ENCODE data around the gene PIH1D2.
"Not testable (repeated sequence)": the region's sequence is repeated elsewhere in the genome, so short reads cannot be mapped to it uniquely, and the experiment has no call there.

GRCh38 chr11:112048256-112048655 lies 25.6 kb downstream of the PIH1D2 start:
- TF ChIP-seq, protein P1, sequence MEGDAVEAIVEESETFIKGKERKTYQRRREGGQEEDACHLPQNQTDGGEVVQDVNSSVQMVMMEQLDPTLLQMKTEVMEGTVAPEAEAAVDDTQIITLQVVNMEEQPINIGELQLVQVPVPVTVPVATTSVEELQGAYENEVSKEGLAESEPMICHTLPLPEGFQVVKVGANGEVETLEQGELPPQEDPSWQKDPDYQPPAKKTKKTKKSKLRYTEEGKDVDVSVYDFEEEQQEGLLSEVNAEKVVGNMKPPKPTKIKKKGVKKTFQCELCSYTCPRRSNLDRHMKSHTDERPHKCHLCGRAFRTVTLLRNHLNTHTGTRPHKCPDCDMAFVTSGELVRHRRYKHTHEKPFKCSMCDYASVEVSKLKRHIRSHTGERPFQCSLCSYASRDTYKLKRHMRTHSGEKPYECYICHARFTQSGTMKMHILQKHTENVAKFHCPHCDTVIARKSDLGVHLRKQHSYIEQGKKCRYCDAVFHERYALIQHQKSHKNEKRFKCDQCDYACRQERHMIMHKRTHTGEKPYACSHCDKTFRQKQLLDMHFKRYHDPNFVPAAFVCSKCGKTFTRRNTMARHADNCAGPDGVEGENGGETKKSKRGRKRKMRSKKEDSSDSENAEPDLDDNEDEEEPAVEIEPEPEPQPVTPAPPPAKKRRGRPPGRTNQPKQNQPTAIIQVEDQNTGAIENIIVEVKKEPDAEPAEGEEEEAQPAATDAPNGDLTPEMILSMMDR (IDR thresholded peaks at IDR 0.05) = not testable (repeated sequence)
- TF ChIP-seq POLR2A (IDR thresholded peaks at IDR 0.05) = not testable (repeated sequence)

All from lower leg skin (tissue), 3 donors.